HG03103 (cell line): ENCODE data around the gene GTF2F2.

Experiments
- ATAC-seq: cut with Tn5 transposase; IDR thresholded peaks from one replicate; pipeline ENCODE4 v1.9.1; 2021; ENCODE audit warnings: low read depth; ENCODE audit not compliant: unreplicated experiment

The GTF2F2 gene

DNA sequence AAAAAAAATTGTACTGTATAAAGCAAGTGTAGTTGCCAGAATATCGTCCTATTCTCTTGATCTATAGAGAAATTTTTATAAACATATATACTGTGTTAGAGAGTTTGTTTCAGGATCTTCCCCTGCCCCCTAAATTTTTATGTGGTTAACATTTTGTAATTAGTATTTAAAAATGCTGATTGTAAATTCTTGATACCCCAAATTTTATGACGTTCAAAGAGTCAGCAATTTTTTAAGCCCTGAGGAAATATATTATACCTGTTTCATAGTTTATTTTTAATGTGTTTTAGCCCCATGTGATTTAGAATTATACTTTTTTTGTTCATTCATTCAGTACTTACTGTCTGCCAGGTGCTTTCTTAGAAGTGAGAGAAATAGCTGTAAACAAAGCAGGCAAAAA is 87.8 kb downstream of the GTF2F2 start:
- no peak for ATAC-seq

DNA sequence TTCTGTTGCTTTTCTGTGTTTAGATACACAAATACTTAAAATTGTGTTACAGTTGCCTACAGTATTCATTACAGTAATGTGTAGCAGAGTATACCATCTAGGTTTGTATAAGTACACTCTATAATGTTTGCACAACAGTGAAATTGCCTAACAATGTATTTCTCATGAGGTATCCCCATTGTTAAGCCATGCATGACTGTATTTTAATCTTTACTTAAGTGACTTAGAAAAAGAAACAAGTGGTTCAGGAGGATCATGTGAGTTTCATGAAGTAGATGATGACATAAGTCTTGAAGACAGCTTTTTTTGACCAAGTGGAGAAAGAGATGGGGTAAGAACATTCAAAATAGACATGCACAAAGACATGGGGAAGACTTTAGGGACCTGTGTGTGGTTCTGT is 88.9 kb downstream of the GTF2F2 start:
- ATAC-seq, result no peak

DNA sequence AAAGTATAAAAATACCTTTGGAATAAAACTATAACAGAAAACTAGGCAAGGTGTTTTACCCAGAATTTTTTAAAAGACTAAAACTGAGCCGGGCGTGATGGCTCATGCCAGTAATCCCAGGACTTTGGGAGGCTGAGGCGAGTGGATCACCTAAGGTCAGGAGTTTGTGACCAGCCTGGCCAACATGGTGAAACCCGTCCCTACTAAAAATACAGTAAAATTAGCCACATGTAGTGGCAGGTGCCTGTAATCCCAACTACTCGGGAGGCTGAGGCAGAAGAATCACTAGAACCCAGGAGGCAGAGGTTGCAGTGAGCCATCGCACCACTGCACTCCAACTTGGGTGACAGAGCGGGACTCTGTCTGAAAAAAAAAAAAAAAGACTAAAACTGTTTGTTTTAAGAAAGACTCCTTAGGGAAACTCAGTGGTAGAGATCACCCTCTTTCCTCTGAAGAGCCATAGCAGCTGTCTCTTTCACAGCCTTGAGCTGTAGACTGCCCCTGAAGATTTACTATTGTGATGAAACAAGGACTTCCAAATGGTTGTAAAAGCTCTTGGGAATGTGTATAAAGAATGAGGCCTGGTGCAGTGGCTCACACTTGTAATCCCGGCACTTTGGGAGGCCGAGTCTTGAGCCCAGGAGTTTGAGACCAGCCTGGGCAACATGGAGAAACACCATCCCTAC is 95.2 kb downstream of the GTF2F2 start:
- ATAC-seq, result no peak

DNA sequence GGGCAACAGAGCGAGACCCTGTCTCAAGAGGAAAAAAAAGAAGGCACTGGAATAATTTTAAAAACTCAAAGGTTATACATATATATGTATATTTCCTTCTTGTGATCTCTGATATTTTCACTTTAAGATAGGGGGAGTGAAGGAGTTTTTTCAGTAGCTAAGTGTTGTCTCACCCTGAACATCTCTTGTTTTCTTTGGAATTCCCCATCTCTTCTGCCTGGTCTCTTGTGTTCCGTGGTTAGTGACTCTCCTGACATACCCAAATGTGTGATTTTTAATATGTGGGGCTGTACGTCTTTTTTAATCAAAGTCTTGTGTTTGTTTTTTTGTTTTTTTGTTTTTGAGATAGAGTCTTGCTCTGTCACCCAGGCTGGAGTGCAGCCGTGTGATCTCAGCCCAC is 95.9 kb downstream of the GTF2F2 start:
- ATAC-seq, result no peak

DNA sequence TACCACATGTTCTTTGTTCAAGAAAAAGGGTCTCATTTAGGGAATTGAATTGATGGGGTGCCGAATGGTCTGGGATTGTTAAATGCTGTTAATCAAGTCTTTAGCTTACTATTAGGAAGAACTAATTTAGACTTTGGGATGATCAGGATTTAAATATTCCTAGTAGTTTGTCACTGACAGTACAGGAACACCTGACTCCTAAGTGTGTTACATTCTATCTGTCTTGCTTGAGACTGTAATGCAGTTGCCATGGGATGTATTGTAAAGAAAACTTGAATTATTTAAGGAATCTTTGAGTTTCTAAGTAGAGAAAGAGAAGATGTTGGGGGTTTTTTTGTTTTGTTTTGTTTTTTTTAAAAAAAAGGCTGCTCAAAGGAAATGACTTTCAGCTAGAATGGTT is 98.4 kb downstream of the GTF2F2 start:
- ATAC-seq, result no peak

DNA sequence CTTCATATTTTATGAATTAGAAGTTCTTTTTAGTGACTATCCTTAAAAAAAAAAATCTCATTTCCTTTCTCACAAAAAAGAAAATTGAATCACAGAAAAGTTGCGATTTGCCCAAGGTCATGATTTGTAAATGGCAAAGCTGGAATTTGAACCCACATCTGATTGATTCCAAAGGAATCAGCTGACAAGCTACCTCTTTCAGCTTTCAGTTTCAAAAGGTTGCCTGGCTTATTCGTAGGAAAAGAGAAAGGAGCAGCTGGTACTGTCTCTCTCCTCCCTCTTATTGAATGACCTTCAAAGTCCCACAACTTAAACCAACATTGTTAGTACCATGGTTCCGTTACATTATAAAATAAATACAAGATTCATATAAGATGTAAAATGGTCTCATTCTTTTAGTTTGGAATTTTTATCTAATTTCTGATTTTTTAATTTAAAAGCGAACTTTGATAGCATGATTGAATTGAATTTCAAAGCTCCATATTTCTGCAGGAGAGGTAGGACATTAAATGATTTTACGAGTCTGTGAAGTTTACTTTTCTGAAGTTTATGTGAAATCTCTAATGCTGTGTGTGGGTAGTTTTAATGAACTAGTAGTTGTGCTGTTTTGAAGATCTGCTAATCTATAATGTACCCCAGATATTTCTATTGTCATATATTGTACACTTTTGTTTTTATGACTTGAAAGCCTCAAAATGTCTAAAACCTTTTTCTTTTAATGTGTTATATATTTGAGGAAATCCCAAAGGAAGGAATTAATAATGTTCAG is 99.0 kb downstream of the GTF2F2 start:
- ATAC-seq, result no peak

DNA sequence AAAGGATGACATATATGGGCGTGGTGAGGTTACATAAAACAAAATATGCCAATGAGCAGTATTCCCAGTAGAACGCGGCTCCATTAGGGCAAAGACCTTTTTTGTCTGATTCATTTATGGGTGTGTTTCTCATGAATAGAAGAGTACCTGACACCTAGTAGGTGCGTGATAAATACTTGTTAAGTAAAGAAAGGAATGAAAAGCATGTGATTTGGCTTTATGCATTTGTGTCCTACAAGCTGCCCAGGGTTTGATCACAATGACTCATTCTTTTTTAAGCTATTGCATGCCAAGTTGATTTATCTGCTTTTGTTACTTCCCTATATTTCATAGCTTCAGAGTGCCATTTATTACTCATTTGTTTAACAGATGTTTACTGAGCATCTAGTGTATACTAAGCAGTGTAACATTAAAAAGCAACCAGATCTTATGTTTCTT is 99.6 kb downstream of the GTF2F2 start:
- ATAC-seq, result no peak

DNA sequence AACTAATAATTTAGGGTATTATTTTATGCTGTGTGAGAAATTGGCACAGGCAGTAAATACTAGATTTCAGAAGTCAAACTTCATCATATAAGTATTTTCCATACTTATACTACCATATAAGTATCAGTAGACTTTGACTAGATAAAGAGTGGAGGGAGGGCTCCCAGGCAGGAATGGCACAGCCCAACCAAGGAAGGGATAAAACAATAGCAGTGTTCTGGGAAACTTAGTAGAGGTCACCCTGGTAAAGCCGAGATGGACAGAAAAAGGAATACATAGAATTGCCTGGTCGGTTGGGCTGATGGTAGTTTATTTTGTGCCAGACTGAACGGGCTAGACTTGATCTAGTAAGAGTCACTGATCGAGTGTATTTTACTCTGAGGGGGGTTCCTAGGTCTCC is 100.1 kb downstream of the GTF2F2 start:
- no peak for ATAC-seq

DNA sequence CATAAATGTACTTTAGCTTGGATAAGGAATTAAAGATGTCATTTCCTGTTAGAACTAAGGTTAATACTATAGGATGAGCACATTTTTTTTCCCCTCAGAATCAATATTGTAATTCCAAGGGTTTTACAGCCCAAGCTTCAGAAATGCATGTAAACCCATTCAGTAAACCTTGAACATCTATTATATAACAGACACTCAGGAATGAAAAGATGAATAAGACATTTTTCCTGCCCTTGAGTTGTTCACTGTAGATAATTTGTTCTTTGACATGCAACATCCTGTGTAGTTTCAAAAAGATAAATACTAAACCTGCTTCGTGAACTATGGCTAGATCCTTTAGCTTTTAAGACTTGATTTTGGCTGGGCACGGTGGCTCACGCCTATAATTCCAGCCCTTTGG is 102.2 kb downstream of the GTF2F2 start:
- no peak for ATAC-seq

DNA sequence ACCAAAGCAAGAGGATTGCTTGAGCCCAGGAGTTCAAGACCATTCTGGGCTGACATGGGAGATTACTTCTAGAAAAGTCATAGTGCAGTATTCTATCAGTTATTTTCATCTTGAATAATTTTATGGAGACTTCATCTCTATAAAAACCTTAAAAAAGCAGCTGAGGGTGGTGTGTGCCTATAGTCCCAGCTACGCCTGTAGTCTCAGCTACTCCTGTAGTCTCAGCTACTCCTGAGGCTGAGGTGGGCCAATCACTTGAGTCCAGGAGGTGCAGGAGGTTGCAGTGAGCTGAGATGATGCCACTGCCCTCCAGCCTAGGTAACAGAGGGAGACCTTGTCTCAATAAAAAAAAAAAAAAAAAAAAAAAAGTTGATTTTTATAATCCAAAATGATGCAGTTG is 102.6 kb downstream of the GTF2F2 start:
- ATAC-seq, result no peak

DNA sequence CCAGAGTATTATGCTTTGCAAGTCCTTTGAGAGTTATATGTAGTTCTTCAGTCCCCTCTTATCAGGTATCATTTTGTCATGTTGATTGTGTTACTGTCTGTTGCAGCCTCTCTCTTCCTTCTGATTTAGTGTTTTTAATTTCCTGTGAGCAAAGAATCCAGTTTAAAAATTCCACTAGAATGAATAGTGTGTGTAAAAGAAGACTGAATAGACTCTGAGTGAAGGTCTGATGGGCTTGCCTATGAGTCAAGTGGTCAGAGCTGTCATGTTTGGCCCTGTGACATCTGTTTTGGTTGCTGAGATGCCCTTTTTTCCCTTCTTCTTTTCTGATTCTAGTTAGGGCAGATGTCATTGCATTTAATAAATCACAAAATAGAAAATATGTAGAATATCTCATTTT is 103.9 kb downstream of the GTF2F2 start:
- ATAC-seq, result no peak

DNA sequence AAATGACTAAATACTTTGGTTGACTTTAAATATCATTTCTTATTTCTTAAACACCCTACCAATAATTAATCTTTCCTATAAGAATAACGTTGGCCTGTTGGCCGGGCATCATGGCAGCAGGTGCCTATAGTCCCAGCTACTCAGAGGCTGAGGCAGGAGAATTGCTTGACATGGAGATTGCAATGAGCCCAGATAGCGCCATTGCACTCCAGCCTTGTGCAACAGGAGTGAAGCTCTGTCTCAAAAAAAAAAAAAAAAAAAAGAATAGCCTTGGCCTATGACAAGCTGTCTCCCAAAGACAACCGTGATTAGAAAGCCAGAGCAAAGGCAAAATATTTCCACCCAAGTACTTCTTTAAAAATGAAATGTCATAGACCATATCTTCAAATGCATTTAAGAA is 105.1 kb downstream of the GTF2F2 start:
- ATAC-seq, result no peak

DNA sequence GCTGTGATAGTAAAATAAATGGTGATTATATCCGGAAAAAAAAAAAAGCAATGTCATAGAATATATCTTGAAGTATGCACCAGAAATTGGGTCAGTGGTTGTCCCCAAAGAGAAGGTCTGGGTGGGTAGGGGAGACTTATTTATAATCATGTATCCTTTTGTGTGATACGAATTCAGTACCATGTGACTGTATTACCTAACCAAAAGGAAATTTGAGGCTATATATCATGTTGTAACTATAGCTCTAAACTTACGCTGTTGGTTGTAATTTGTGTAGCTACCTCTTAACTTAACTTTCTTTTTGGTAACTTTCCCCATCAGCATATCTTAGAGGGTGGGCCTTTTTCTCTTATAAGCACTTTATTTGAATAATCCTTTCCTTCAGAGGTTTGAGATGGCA is 105.7 kb downstream of the GTF2F2 start:
- ATAC-seq, result no peak

DNA sequence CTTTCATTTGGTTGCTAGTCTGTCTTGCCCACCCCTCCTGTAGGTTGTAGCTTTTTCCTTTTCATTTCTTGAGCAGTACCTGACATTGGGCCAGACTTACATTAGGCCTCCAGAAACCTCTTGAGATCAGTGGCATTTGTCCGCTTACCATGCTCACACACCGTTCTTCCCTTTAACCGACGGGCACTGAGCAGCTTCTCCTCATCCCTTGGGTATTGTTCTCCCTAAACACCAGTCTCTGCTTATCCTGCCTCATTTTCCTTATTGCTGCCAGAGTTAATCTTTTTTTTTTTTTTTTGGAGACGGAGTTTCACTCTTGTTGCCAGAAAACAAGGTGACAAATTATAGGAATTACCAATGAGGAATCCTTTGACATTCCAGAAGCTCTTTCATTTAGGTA is 107.7 kb downstream of the GTF2F2 start:
- ATAC-seq, result no peak

DNA sequence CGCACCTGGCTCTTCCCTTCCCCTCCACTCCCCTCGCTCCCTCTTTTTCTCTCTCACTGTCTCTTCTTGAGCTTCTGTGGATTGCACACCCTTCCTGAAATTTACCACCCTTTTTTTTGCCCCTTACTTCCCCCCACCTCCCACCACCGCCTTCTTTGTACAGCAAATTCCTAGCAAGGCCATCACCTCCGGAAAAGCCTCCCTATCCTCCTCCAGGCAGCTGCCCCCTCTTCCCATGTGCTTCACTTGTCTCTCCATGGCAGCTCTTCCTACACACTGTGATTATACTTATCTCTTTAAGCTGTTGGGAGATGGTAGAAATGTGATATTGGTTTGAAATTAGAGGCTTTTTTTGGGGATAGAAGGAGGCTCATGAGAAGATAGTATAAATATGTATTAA is 108.9 kb downstream of the GTF2F2 start:
- no peak for ATAC-seq

DNA sequence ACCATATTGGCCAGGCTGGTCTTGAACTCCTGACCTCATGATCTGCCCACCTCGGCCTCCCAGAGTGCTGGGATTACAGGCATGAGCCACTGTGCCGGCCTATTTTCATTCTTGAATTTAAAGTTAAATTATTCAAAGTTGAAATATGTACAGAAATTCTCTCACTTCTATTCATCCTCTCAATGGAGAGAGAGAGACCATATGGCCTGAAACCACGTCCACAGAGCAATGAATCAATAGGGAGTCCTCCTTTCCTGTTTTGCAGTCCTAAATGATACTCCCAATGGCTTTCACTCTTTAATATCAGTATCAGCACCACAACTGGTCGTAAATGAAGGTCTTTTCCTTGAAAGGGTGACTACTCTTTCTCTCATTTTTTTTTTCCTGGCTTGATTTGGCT is 111.0 kb downstream of the GTF2F2 start:
- ATAC-seq, result no peak

DNA sequence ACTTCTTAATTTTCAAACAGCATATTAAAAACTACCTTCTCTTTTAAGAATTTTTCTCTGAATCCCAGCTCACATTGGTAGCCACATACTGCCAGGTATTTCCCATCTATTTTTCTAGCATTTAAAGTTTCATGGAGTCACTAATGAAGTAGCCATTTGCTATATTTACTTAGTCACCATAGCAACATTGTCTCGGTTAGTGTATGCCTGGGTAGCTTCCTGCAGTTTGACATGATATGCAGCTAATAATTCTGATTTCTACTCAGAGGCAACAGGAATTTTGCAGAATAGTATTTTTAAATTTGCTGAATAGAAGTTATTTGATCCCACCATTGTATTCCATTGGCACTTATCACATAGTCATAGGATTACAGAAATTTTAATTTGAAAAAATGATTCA is 111.4 kb downstream of the GTF2F2 start:
- no peak for ATAC-seq

DNA sequence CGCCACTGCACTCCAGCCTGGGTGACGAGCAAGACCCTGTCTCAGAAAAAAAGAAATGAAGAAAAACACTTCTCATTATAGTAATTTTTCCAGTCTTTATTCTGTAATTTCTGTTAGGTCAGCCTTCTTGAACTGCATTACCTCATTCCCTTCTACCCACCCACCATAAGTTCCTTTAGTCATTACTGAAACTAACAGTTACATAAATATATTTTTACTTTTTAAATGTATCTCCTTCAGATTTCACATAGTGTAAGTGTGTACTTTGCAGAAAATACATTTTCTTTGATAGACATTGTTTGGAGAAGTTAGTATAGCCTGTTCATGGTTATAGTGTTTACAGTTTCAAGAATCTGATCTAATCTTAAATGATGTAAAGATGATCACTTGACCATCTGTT is 112.3 kb downstream of the GTF2F2 start:
- no peak for ATAC-seq

DNA sequence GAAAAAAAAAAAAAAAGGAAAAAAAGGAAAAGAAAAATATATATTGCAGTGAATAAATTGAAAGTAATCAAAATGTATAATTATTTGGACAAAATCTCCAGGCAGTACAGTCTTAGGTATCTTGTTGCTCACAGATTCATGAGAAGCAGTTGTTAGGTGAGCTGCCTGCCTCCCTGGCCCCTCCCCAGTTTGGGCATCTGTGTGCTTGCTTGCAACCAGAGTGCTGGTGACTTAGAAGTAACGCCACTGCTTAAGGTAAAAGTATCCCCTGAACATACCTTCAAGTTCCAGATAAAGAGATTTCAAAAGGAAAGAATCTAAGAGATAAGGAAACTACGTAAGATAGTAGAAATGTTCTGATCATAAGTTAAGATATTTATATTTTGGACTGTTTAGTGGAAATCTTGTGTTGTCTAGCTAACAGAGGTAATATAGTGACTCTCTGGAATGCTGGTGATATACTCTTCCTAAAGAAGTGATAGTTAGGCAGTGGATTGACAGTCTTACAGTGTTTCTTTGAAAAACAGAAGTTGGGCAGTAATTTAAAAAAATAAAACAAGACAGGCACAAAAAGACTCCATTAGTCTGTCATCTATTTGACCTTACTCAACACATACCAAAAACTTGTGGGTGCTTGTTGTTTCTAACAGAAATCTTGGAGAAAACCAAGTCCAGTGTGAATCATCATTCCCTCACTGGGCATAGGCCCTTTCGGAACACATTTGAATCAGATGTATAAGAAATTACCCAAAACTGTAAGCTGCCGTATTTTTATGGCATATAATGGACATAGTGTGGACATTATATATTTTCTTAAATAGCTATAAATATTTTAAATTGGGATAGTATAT is 118.9 kb downstream of the GTF2F2 start:
- no peak for ATAC-seq

DNA sequence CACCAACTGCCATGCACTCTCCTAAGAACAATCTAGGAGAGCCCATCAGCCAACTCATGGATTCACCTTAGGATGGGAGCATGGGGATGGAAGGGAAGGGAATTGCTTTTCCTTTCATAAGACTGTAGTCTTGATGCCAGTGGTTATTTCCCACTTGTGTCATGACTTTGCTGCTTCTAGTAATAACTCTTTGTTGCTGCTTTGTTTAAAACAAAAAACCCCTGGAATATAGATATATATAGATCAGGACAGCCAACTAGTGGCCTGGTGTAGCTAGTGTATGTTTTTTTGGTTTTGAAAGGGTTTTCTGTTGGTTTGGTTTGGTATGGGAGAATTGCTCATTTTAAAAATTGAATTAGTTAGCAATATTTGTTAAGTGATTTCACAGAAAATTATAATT is 119.8 kb downstream of the GTF2F2 start:
- no peak for ATAC-seq

DNA sequence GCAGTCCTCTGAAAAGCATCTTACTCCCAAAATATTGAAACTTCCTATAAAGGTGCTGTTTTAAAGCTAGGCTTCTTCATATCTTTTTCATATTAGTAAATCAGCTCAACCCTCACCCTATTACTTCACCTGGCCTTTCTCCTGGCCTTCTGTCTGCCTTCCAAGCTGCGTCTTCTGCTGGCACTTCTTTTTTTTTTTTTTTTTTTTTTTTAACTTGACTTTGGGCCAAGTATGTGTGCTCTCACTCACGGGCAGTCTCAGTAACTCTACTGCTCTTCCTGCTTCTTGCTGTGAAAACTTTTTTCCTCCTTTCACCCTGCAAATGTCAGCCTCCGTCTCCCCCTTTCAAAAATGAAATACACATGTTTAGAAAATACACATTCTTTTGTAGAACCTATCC is 121.8 kb downstream of the GTF2F2 start:
- ATAC-seq, result no peak
